H9 (cell line): ENCODE data around the gene ATP1A4. TPM values are rescaled to one million over a fixed set of nuclear protein-coding genes. Genes with fewer than 3 reads are reported as not detected.

Experiments
- DNase-seq: peaks from one replicate; pipeline ENCODE4 v3.0.0-alpha.2; 2017
- H2AFZ ChIP-seq: one replicate; pipeline ENCODE4 v1.6.1; 2013; ENCODE audit warnings: mild to moderate bottlenecking, low read length, control low read depth, moderate library complexity
- H2AK5ac ChIP-seq: 2 replicates; pipeline ENCODE4 v1.6.1; 2013; ENCODE audit warnings: low read length, control low read depth, mixed read lengths; ENCODE audit not compliant: insufficient read length
- H2BK120ac ChIP-seq: one replicate; pipeline ENCODE4 v1.6.1; 2013; ENCODE audit warnings: low read depth, mild to moderate bottlenecking, low read length, control low read depth, inconsistent platforms; ENCODE audit not compliant: poor library complexity, severe bottlenecking
- H2BK12ac ChIP-seq: 2 replicates; pipeline ENCODE4 v1.6.1; 2013; ENCODE audit warnings: low read length, control low read depth, mixed read lengths, low read depth; ENCODE audit not compliant: insufficient read length
- H2BK15ac ChIP-seq: 2 replicates; pipeline ENCODE4 v1.6.1; 2013; ENCODE audit warnings: low read depth, low read length, control low read depth
- H2BK20ac ChIP-seq: one replicate; pipeline ENCODE4 v1.6.1; 2013; ENCODE audit warnings: low read depth, mild to moderate bottlenecking, low read length, control low read depth, inconsistent platforms; ENCODE audit not compliant: poor library complexity, severe bottlenecking
- H2BK5ac ChIP-seq: 2 replicates; pipeline ENCODE4 v1.6.1; 2013; ENCODE audit warnings: low read length, control low read depth, mixed read lengths; ENCODE audit not compliant: insufficient read length
- H3K14ac ChIP-seq: 2 replicates; pipeline ENCODE4 v1.6.1; 2013; ENCODE audit warnings: low read length, control low read depth; ENCODE audit not compliant: insufficient read depth
- H3K18ac ChIP-seq: 2 replicates; pipeline ENCODE4 v1.6.1; 2013; ENCODE audit warnings: low read depth, mild to moderate bottlenecking, mixed read lengths, low read length, control low read depth; ENCODE audit not compliant: insufficient read length
- H3K23ac ChIP-seq: 2 replicates; pipeline ENCODE4 v1.6.1; 2013; ENCODE audit warnings: low read length, control low read depth, mixed read lengths, low read depth; ENCODE audit not compliant: insufficient read length
- H3K23me2 ChIP-seq: 2 replicates; pipeline ENCODE4 v1.6.1; 2013; ENCODE audit warnings: low read depth, mild to moderate bottlenecking, mixed read lengths, low read length, control low read depth; ENCODE audit not compliant: insufficient read length, poor library complexity, severe bottlenecking
- H3K27ac ChIP-seq: 2 replicates; pipeline ENCODE4 v1.5.1; 2013; ENCODE audit warnings: low read length, control low read depth, mixed read lengths, low read depth; ENCODE audit not compliant: insufficient read length
- H3K27me3 ChIP-seq: 2 replicates; pipeline ENCODE4 v1.6.1; 2013; ENCODE audit warnings: low read length, control low read depth, inconsistent platforms; ENCODE audit not compliant: insufficient read depth
- H3K4ac ChIP-seq: 2 replicates; pipeline ENCODE4 v1.6.1; 2013; ENCODE audit warnings: low read depth, mild to moderate bottlenecking, control low read depth, inconsistent platforms, low read length, moderate library complexity
- H3K4me1 ChIP-seq: 2 replicates; pipeline ENCODE4 v1.6.1; 2013; ENCODE audit warnings: low read length, control low read depth, inconsistent platforms; ENCODE audit not compliant: insufficient read depth
- H3K4me2 ChIP-seq: 2 replicates; pipeline ENCODE4 v1.6.1; 2013; ENCODE audit warnings: low read length, control low read depth, mixed read lengths; ENCODE audit not compliant: insufficient read length, insufficient read depth
- H3K56ac ChIP-seq: 2 replicates; pipeline ENCODE4 v1.6.1; 2013; ENCODE audit warnings: low read depth, mild to moderate bottlenecking, mixed read lengths, low read length, control low read depth; ENCODE audit not compliant: insufficient read length
- H3K79me1 ChIP-seq: 2 replicates; pipeline ENCODE4 v1.6.1; 2013; ENCODE audit warnings: low read depth, mild to moderate bottlenecking, moderate library complexity, low read length, control low read depth, inconsistent platforms; ENCODE audit not compliant: insufficient read depth, poor library complexity, severe bottlenecking
- H3K79me2 ChIP-seq: 2 replicates; pipeline ENCODE4 v1.6.1; 2013; ENCODE audit warnings: low read length, control low read depth, inconsistent platforms; ENCODE audit not compliant: insufficient read depth
- H3K9ac ChIP-seq: 2 replicates; pipeline ENCODE4 v1.6.1; 2013; ENCODE audit warnings: low read length, control low read depth, mixed read lengths; ENCODE audit not compliant: insufficient read length; ENCODE audit errors: extremely low read depth
- H3K9me3 ChIP-seq: one replicate; pipeline ENCODE4 v1.6.1; 2013; ENCODE audit warnings: low read depth, low read length, inconsistent platforms; ENCODE audit not compliant: control insufficient read depth
- H3T11ph ChIP-seq: one replicate; pipeline ENCODE4 v1.6.1; 2013; ENCODE audit warnings: mild to moderate bottlenecking, low read length, control low read depth, inconsistent platforms
- H4K20me1 ChIP-seq: one replicate; pipeline ENCODE4 v1.6.1; 2013; ENCODE audit not compliant: control insufficient read depth, insufficient read length, insufficient read depth
- H4K5ac ChIP-seq: 2 replicates; pipeline ENCODE4 v1.6.1; 2013; ENCODE audit warnings: low read depth, mild to moderate bottlenecking, mixed read lengths, low read length, control low read depth; ENCODE audit not compliant: insufficient read length
- H4K8ac ChIP-seq: replicated peaks from 2 replicates; pipeline ENCODE4 v1.6.1; 2013; ENCODE audit warnings: low read length, control low read depth, mixed read lengths, low read depth; ENCODE audit not compliant: insufficient read length
- H4K91ac ChIP-seq: 2 replicates; pipeline ENCODE4 v1.6.1; 2013; ENCODE audit warnings: low read depth, mild to moderate bottlenecking, moderate library complexity, mixed read lengths, low read length, control low read depth; ENCODE audit not compliant: insufficient read length
- H3K27ac Mint-ChIP-seq, 3 experiments: 2 replicates in 2 of 3; 3 replicates in 1 of 3; pipeline ENCODE4 v1.8.0; 2020 to 2021; ENCODE audit warnings: mixed read lengths in 3 of 3, mild to moderate bottlenecking in 1 of 3, moderate library complexity in 1 of 3
- H3K27me3 Mint-ChIP-seq: 2 replicates; pipeline ENCODE4 v1.8.0; 2021; ENCODE audit warnings: low read depth, mild to moderate bottlenecking, moderate library complexity, mixed read lengths
- H3K36me3 Mint-ChIP-seq, 3 experiments: 2 replicates in 2 of 3; 3 replicates in 1 of 3; pipeline ENCODE4 v1.8.0; 2020 to 2021; ENCODE audit warnings: low read depth in 3 of 3, mixed read lengths in 3 of 3; ENCODE audit not compliant: insufficient read depth in 1 of 3
- H3K4me1 Mint-ChIP-seq, 2 experiments: 2 replicates each; pipeline ENCODE4 v1.8.0; 2020; ENCODE audit warnings: mixed read lengths in 2 of 2
- H3K4me3 Mint-ChIP-seq, 2 experiments: 2 replicates in 1 of 2; 3 replicates in 1 of 2; pipeline ENCODE4 v1.8.0; 2020 to 2021; ENCODE audit warnings: mild to moderate bottlenecking in 2 of 2, mixed read lengths in 2 of 2, moderate library complexity in 1 of 2
- H3K9me3 Mint-ChIP-seq, 2 experiments: 2 replicates in 1 of 2; 3 replicates in 1 of 2; pipeline ENCODE4 v1.8.0; 2020; ENCODE audit warnings: mild to moderate bottlenecking in 2 of 2, mixed read lengths in 2 of 2, moderate library complexity in 1 of 2
- WGBS: extraction: QIAGEN DNeasy Blood & Tissue Kit; methylation state at CpG from one replicate; pipeline ENCODE4 v1.1.7; 2013; ENCODE audit warnings: missing lambda C conversion rate, low lambda C conversion rate, mixed read lengths; ENCODE audit not compliant: insufficient read length; ENCODE audit errors: extremely low coverage; 5-methylcytosine and 5-hydroxymethylcytosine counted together
- total RNA-seq: library from RNA; stranded (reverse); gene quantifications from 2 replicates; pipeline ENCODE4 v1.2.1, GENCODE V29; 2021
- TF ChIP-seq, protein P1 (sequence below): fragments of 200-600 bp; sonication (generic); conservative IDR thresholded peaks from 3 replicates; pipeline ENCODE4 v1.8.0; 2021; ENCODE audit warnings: antibody characterized with exemption, mild to moderate bottlenecking

ATP1A4 gene
- total RNA-seq, 1 experiment from 2014 or later, result 0.20 TPM

DNA sequence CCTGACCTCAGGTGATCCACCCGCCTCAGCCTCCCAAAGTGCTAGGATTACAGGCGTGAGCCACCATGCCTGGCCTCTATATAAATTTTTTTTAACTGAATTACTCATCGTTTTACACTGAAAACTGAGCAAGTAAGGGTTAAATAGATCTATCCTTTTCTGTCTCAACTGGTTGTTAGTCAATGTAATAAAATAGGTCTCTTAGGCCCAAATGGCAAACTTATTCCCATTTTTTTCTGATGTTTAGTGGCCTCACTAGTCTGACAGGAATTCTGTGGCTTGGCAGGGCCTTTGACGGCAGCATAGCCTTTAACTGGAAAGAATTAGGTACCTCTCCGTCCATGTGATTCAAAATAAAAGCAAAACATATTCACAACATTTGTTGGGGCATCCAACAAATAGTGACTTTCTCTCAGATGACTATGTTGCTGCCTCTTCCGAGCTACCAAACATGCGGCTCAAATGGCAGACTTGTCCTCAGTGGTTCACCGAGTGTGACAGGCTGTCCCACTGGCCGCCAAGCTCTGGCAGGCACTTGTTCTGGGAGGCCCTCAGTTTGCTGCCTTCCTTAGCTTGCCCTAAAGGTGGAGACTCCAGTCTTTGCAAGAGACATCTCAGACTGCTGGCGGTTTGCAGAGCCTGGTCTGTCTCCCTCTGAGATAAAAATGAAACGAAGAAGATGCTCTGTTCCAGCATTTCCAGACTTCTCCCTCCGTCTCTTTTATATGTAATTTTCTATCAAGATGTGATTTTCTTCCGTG, 17.4 kb downstream of the ATP1A4 start:
- peak overlapping the region; percentile 57 for H3K4me2 ChIP-seq
- H4K8ac ChIP-seq, result no peak overlapping the region
- H3K23ac ChIP-seq, result no peak overlapping the region
- H3K18ac ChIP-seq, result no peak overlapping the region
- H3K4ac ChIP-seq, result no peak overlapping the region
- H3K4me3 Mint-ChIP-seq, result peak overlapping the region; percentile 37 to 52
- peaks cover 62% of the 10 kb centered on the region for H3K27me3 Mint-ChIP-seq
- H2BK20ac ChIP-seq, result no peak overlapping the region
- no peak overlapping the region for H2AK5ac ChIP-seq
- H4K20me1 ChIP-seq, result no peaks in the 10 kb centered on the region
- H2BK12ac ChIP-seq, result no peak overlapping the region
- peak overlapping the region; percentile 69 to 98 (median 94) for H3K27ac Mint-ChIP-seq
- H3K27ac ChIP-seq, result peak overlapping the region; percentile 80
- H2BK5ac ChIP-seq, result no peak overlapping the region
- no peak overlapping the region for H3K56ac ChIP-seq
- no peaks in the 10 kb centered on the region for H3K23me2 ChIP-seq
- no peaks in the 10 kb centered on the region for H3K9me3 ChIP-seq
- H2BK15ac ChIP-seq, result no peak overlapping the region
- peaks cover 26% of the 10 kb centered on the region for H3K4me1 ChIP-seq
- no peak overlapping the region for H4K91ac ChIP-seq
- no peak overlapping the region for H3K14ac ChIP-seq
- H3K9me3 Mint-ChIP-seq, result no peaks in the 10 kb centered on the region; a peak in 1 of 5 replicates
- H3K79me2 ChIP-seq, result no peaks in the 10 kb centered on the region
- H2BK120ac ChIP-seq, result no peak overlapping the region
- no peaks in the 10 kb centered on the region for H3K27me3 ChIP-seq
- DNase-seq, result peak; percentile 86
- peaks cover 53 to 60% of the 10 kb centered on the region in 2 experiments for H3K4me1 Mint-ChIP-seq
- TF ChIP-seq, protein P1, sequence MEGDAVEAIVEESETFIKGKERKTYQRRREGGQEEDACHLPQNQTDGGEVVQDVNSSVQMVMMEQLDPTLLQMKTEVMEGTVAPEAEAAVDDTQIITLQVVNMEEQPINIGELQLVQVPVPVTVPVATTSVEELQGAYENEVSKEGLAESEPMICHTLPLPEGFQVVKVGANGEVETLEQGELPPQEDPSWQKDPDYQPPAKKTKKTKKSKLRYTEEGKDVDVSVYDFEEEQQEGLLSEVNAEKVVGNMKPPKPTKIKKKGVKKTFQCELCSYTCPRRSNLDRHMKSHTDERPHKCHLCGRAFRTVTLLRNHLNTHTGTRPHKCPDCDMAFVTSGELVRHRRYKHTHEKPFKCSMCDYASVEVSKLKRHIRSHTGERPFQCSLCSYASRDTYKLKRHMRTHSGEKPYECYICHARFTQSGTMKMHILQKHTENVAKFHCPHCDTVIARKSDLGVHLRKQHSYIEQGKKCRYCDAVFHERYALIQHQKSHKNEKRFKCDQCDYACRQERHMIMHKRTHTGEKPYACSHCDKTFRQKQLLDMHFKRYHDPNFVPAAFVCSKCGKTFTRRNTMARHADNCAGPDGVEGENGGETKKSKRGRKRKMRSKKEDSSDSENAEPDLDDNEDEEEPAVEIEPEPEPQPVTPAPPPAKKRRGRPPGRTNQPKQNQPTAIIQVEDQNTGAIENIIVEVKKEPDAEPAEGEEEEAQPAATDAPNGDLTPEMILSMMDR, result peak; percentile 53; the same call in 2 of the 3 replicates
- no peak overlapping the region for H2AFZ ChIP-seq
- no peak overlapping the region for H3T11ph ChIP-seq
- WGBS, result no CpG with 5 or more reads among the region's 13 CpGs
- no peak overlapping the region for H3K9ac ChIP-seq
- H3K79me1 ChIP-seq, result no peaks in the 10 kb centered on the region
- no peak overlapping the region for H4K5ac ChIP-seq
- peaks cover 0 to 3% (median 0%) of the 10 kb centered on the region in 3 experiments; a peak in 1 of 7 replicates for H3K36me3 Mint-ChIP-seq
